IMR-90 (cell line): Measurements from ENCODE around the gene PSRC1. TPM values are rescaled to one million over a fixed set of nuclear protein-coding genes. Genes with fewer than 3 reads are reported as not detected.

Experiments used
- ATAC-seq: fragments of 200-7000 bp; cut with Tn5 transposase; 2 replicates; pipeline ENCODE4 v1.9.1; 2020; ENCODE audit warnings: low read depth, mild to moderate bottlenecking, moderate library complexity
- BruUV-seq: library from RNA; stranded (reverse); fragments of 400-500 nt; replicated peaks from 2 replicates; lab custom pipeline; 2021; lab: Mats Ljungman, UMichigan
- CTCF ChIA-PET: fragments of 300-600 bp; formaldehyde crosslinking; extraction: SDS; loops from one replicate; lab custom pipeline; 2021; ENCODE audit warnings: antibody characterized with exemption; lab: Yijun Ruan, JAX
- POLR2A ChIA-PET: fragments of 300-600 bp; sonication (Branson Sonifier 250); formaldehyde crosslinking; loops from one replicate; lab custom pipeline; 2022; ENCODE audit warnings: antibody characterized with exemption; ENCODE audit not compliant: unreplicated experiment; lab: Charles Lee
- DNase-seq: peaks from one replicate; pipeline ENCODE4 v3.0.0; 2013
- H2AFZ ChIP-seq: replicated peaks from 2 replicates; pipeline ENCODE3; 2013; ENCODE audit warnings: low read length, mild to moderate bottlenecking; ENCODE audit not compliant: poor library complexity
- H2AK5ac ChIP-seq: 2 replicates; pipeline ENCODE4 v1.6.1; 2013; ENCODE audit warnings: low read depth, low read length, inconsistent platforms
- H2AK9ac ChIP-seq: replicated peaks from 2 replicates; pipeline ENCODE3; 2013; ENCODE audit warnings: mild to moderate bottlenecking, low read depth, low read length, moderate library complexity; ENCODE audit not compliant: poor library complexity
- H2BK120ac ChIP-seq: 2 replicates; pipeline ENCODE4 v1.6.1; 2013; ENCODE audit warnings: low read depth, low read length, inconsistent platforms
- H2BK15ac ChIP-seq: 3 replicates; pipeline ENCODE4 v1.6.1; 2013; ENCODE audit warnings: low read depth, low read length, inconsistent platforms
- H2BK20ac ChIP-seq: 2 replicates; pipeline ENCODE4 v1.6.1; 2013; ENCODE audit warnings: low read depth, mild to moderate bottlenecking, inconsistent platforms, low read length, moderate library complexity
- H2BK5ac ChIP-seq: 2 replicates; pipeline ENCODE4 v1.6.1; 2013; ENCODE audit warnings: mild to moderate bottlenecking, low read depth, low read length, inconsistent platforms; ENCODE audit not compliant: poor library complexity, severe bottlenecking
- H3K14ac ChIP-seq: replicated peaks from 2 replicates; pipeline ENCODE4 v1.6.1; 2013; ENCODE audit warnings: low read depth, low read length, inconsistent platforms
- H3K18ac ChIP-seq: 2 replicates; pipeline ENCODE4 v1.6.1; 2013; ENCODE audit warnings: low read depth, low read length, control low read depth
- H3K23ac ChIP-seq: 2 replicates; pipeline ENCODE4 v1.6.1; 2013; ENCODE audit warnings: low read depth, low read length, inconsistent platforms
- H3K27ac ChIP-seq: 2 replicates; pipeline ENCODE4 v1.5.1; 2013; ENCODE audit warnings: mild to moderate bottlenecking, control low read depth, low read length; ENCODE audit not compliant: insufficient read depth
- H3K27me3 ChIP-seq: 2 replicates; pipeline ENCODE4 v1.6.1; 2013; ENCODE audit warnings: low read length; ENCODE audit not compliant: control insufficient read depth, insufficient read depth
- H3K36me3 ChIP-seq: 2 replicates; pipeline ENCODE4 v1.6.1; 2013; ENCODE audit warnings: low read length, mixed read lengths; ENCODE audit not compliant: control insufficient read depth, insufficient read depth
- H3K4ac ChIP-seq: 2 replicates; pipeline ENCODE4 v1.6.1; 2013; ENCODE audit warnings: low read depth, low read length, inconsistent platforms
- H3K4me1 ChIP-seq: 2 replicates; pipeline ENCODE4 v1.6.1; 2013; ENCODE audit warnings: low read length, mixed read lengths; ENCODE audit not compliant: control insufficient read depth, insufficient read depth
- H3K4me2 ChIP-seq: 2 replicates; pipeline ENCODE4 v1.6.1; 2013; ENCODE audit warnings: low read depth, mild to moderate bottlenecking, control low read depth, low read length, moderate library complexity
- H3K4me3 ChIP-seq: 2 replicates; pipeline ENCODE4 v1.5.1; 2013; ENCODE audit warnings: low read depth, mild to moderate bottlenecking, control low read depth, low read length, moderate library complexity; ENCODE audit not compliant: insufficient read depth
- H3K56ac ChIP-seq: 2 replicates; pipeline ENCODE4 v1.6.1; 2013; ENCODE audit warnings: low read length, inconsistent platforms; ENCODE audit not compliant: insufficient read depth; ENCODE audit errors: extremely low read depth
- H3K79me1 ChIP-seq, 2 experiments: 2 replicates each; pipeline ENCODE4 v1.6.1; 2013; ENCODE audit warnings: low read length in 2 of 2, inconsistent platforms in 1 of 2, low read depth in 1 of 2
- H3K9ac ChIP-seq: 2 replicates; pipeline ENCODE4 v1.6.1; 2013; ENCODE audit warnings: low read depth, low read length, control low read depth
- H3K9me1 ChIP-seq: 2 replicates; pipeline ENCODE4 v1.6.1; 2013; ENCODE audit warnings: low read length, inconsistent platforms; ENCODE audit not compliant: insufficient read depth
- H3K9me3 ChIP-seq: 2 replicates; pipeline ENCODE4 v1.6.1; 2013; ENCODE audit warnings: low read length; ENCODE audit not compliant: control insufficient read depth, insufficient read depth
- H4K20me1 ChIP-seq: 2 replicates; pipeline ENCODE4 v1.6.1; 2013; ENCODE audit warnings: low read length, inconsistent platforms; ENCODE audit not compliant: insufficient read depth
- H4K5ac ChIP-seq: 2 replicates; pipeline ENCODE4 v1.6.1; 2013; ENCODE audit warnings: mild to moderate bottlenecking, low read depth, low read length, control low read depth
- H4K8ac ChIP-seq, 2 experiments: 2 replicates each; pipeline ENCODE4 v1.6.1; 2013; ENCODE audit warnings: low read depth in 2 of 2, low read length in 2 of 2, control low read depth in 1 of 2, inconsistent platforms in 1 of 2
- H4K91ac ChIP-seq: 2 replicates; pipeline ENCODE4 v1.6.1; 2013; ENCODE audit warnings: low read depth, low read length, inconsistent platforms; ENCODE audit not compliant: insufficient read depth
- BHLHE40 ChIP-seq: fragments of 150-350 bp; IDR thresholded peaks from 2 replicates; pipeline ENCODE4 v1.6.1; 2016; ENCODE audit warnings: mild to moderate bottlenecking, low read depth, low read length
- CEBPB ChIP-seq: IDR thresholded peaks from 2 replicates; pipeline ENCODE4 v1.6.1; 2012; ENCODE audit warnings: low read depth, low read length, improper control_type of control experiment
- CHD1 ChIP-seq: IDR thresholded peaks from 2 replicates; pipeline ENCODE4 v1.6.1; 2012; ENCODE audit warnings: low read depth, low read length, improper control_type of control experiment
- CTCF ChIP-seq: conservative IDR thresholded peaks from 2 replicates; pipeline ENCODE4 v1.5.1; 2012; ENCODE audit warnings: mild to moderate bottlenecking, low read depth, low read length, improper control_type of control experiment
- ELK1 ChIP-seq: fragments of 150-350 bp; IDR thresholded peaks from 2 replicates; pipeline ENCODE4 v1.6.1; 2016; ENCODE audit warnings: low read depth, mild to moderate bottlenecking, low read length, moderate library complexity, borderline replicate concordance
- MAFK ChIP-seq: IDR thresholded peaks from 2 replicates; pipeline ENCODE4 v1.6.1; 2012; ENCODE audit warnings: low read depth, low read length, improper control_type of control experiment
- MAZ ChIP-seq: IDR thresholded peaks from 2 replicates; pipeline ENCODE4 v1.6.1; 2012; ENCODE audit warnings: low read depth, mild to moderate bottlenecking, low read length, improper control_type of control experiment, moderate library complexity, borderline replicate concordance
- MXI1 ChIP-seq: IDR thresholded peaks from 2 replicates; pipeline ENCODE4 v1.6.1; 2012; ENCODE audit warnings: low read depth, mild to moderate bottlenecking, low read length, moderate library complexity, borderline replicate concordance
- NFE2L2 ChIP-seq: fragments of 150-350 bp; IDR thresholded peaks from 2 replicates; pipeline ENCODE4 v1.6.1; 2016; ENCODE audit warnings: low read depth, mild to moderate bottlenecking, low read length
- POLR2A ChIP-seq: IDR thresholded peaks from 2 replicates; pipeline ENCODE4 v1.6.1; 2012; ENCODE audit warnings: mild to moderate bottlenecking, low read depth, low read length
- RAD21 ChIP-seq: IDR thresholded peaks from 2 replicates; pipeline ENCODE4 v1.6.1; 2012; ENCODE audit warnings: low read length, improper control_type of control experiment
- RCOR1 ChIP-seq: IDR thresholded peaks from 2 replicates; pipeline ENCODE4 v1.6.1; 2012; ENCODE audit warnings: mild to moderate bottlenecking, low read length, improper control_type of control experiment; ENCODE audit not compliant: insufficient replicate concordance
- SMC3 ChIP-seq: fragments of 150-350 bp; IDR thresholded peaks from 2 replicates; pipeline ENCODE4 v1.6.1; 2016; ENCODE audit warnings: low read depth, mild to moderate bottlenecking, antibody characterized with exemption, low read length, moderate library complexity
- USF2 ChIP-seq: fragments of 150-350 bp; IDR thresholded peaks from 2 replicates; pipeline ENCODE4 v1.6.1; 2017; ENCODE audit warnings: mild to moderate bottlenecking, antibody characterized with exemption, low read length, low read depth
- WGBS, 2 experiments: methylation state at CpG; one replicate each; pipeline versions ENCODE4 v1.1.5 to v1.1.7; 2013; ENCODE audit warnings: missing lambda C conversion rate in 2 of 2; ENCODE audit not compliant: insufficient read length in 1 of 2; ENCODE audit errors: extremely low coverage in 2 of 2; 5-methylcytosine and 5-hydroxymethylcytosine counted together
- dilution Hi-C: fragments of 300-500 bp; cut with HindIII; formaldehyde crosslinking; loops from one replicate; pipeline ENCODE4 v1.14.3; 2018; ENCODE audit warnings: low sequenced_read_pairs; ENCODE audit not compliant: unreplicated experiment
- in situ Hi-C: fragments of 300-500 bp; cut with MboI; formaldehyde crosslinking; loops from 3 replicates; pipeline ENCODE4 v1.14.3; 2019; ENCODE audit warnings: low sequenced_read_pairs, inconsistent platforms, mixed read lengths
- intact Hi-C: fragments of 100-400 bp; cut with micrococcal nuclease; formaldehyde crosslinking; loops from 2 replicates; pipeline ENCODE4 v1.10.0; 2022
- polyA plus RNA-seq, 3 experiments: library from polyadenylated mRNA; depleted of rRNA; stranded (reverse); fragments of >200 nt; gene quantifications; 2 replicates each; pipeline ENCODE4 v1.2.3, GENCODE V29; 2012; ENCODE audit warnings: low replicate concordance in 1 of 3
- total RNA-seq: library from RNA; depleted of rRNA; stranded (reverse); fragments of >200 nt; gene quantifications from 2 replicates; pipeline ENCODE4 v1.2.3, GENCODE V29; 2012

Gene PSRC1
- total and polyA plus RNA-seq, 2 of the 4 experiments (the other 2 are of a cell fraction), result 34.6 to 40.3 TPM

GRCh38 chr1:109294481-109294880 lies 11.5 kb upstream of the PSRC1 start (continued):
- TF ChIP-seq SMC3, result no peak
- no peak for TF ChIP-seq MAFK
- TF ChIP-seq MAZ, result no peak
- TF ChIP-seq CEBPB, result no peak

DNA sequence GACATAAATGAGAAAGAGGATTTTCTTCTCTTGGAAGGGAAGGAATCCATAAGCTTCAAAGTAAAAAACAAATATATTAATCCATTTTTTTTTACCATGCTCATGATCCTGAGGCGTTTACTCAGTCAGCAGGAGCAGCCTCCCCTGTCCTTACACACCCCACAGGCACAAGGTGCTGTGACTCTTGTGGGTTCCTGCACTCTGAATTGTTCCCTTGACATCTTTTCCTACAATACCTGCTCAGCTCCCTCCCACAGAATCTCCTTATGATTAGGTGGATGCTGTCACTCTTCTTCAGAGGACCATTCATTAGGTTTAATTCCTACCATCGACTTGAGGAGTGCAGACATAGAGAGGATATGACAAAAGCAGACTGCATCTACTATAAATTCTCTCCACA lies 10.1 kb upstream of the PSRC1 start:
- in situ Hi-C loops, result no loop called here
- intact Hi-C loops, result no loop called here
- no CpG with 5 or more reads among the region's 2 CpGs for WGBS, 2 experiments
- no peak overlapping the region; a peak in 1 of 4 replicates for H4K8ac ChIP-seq
- H2BK15ac ChIP-seq, result peak overlapping the region; percentile 88; the same call in 2 of the 3 replicates
- H3K4me2 ChIP-seq, result no peak overlapping the region
- H3K9me1 ChIP-seq, result peaks cover 17% of the 10 kb centered on the region
- H3K9me3 ChIP-seq, result no peaks in the 10 kb centered on the region
- peak overlapping the region; percentile 89; the same call in 1 of the 2 replicates for H2BK20ac ChIP-seq
- peak overlapping the region; percentile 61 for H2BK120ac ChIP-seq
- peaks cover 6% of the 10 kb centered on the region; the same call in 1 of the 2 replicates for H3K4me1 ChIP-seq
- DNase-seq, result no peak
- no peak overlapping the region for H2AFZ ChIP-seq
- no peak overlapping the region for H3K9ac ChIP-seq
- H2AK5ac ChIP-seq, result peak overlapping the region; percentile 63
- no peak overlapping the region for H2AK9ac ChIP-seq
- H3K79me1 ChIP-seq, result 0 out of 4 replicates have a peak, but pooled peaks cover 0 to 2% of the 10 kb centered on the region in 2 experiments
- no peak overlapping the region for H3K18ac ChIP-seq
- peak overlapping the region; percentile 41; the same call in 1 of the 2 replicates for H4K91ac ChIP-seq
- peak overlapping the region; percentile 36; the same call in 1 of the 2 replicates for H3K23ac ChIP-seq
- no peaks in the 10 kb centered on the region for H4K20me1 ChIP-seq
- no peak overlapping the region for H3K56ac ChIP-seq
- H3K36me3 ChIP-seq, result no peaks in the 10 kb centered on the region
- no peak overlapping the region for H3K27ac ChIP-seq
- POLR2A ChIA-PET, result no interaction called here
- no TSS peak for BruUV-seq
- CTCF ChIA-PET, result interaction anchor here (0.7 kb wide), 1 partner anchor 182 kb away, joined by 3 read pairs; no protein-coding TSS in a partner anchor
- H3K27me3 ChIP-seq, result no peaks in the 10 kb centered on the region
- H2BK5ac ChIP-seq, result no peak overlapping the region
- no peak overlapping the region for H4K5ac ChIP-seq
- ATAC-seq, result no peak
- dilution Hi-C loops, result no loop called here
- H3K4ac ChIP-seq, result peak overlapping the region; percentile 57
- H3K14ac ChIP-seq, result 0 out of 2 replicates have a peak overlapping the region, but pooled peaks have one; percentile 54
- H3K4me3 ChIP-seq, result no peak overlapping the region
- TF ChIP-seq ELK1, result no peak
- no peak for TF ChIP-seq MAFK
- TF ChIP-seq RCOR1, result no peak
- no peak for TF ChIP-seq NFE2L2
- TF ChIP-seq RAD21, result no peak
- no peak for TF ChIP-seq BHLHE40
- TF ChIP-seq CHD1, result no peak
- TF ChIP-seq MXI1, result no peak
- no peak for TF ChIP-seq POLR2A
- no peak for TF ChIP-seq USF2
- no peak for TF ChIP-seq CTCF
